ENCODE results near the gene GAS7.

DNA sequence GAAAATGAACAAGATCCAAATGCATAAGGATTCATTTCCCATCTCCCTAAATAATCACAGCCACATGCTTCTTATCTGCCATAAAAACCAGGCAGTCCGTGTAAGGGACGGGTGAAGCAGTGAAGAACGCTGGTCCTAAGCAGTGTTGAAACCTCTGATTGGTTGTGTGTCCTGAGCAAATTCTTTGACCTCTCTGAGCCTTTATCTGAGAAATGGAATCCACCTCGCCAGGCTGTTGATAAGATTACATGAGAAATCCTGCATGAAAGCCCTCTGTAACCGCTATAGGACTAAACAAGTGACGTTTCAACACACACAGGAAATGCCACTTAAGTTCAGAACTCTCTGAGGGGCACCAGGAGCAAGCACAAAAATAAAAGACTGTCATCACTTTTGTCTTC, 26.8 kb downstream of the GAS7 start:
- TF ChIP-seq POLR2AphosphoS5 (IDR thresholded peaks at IDR 0.05), result no peak
- no peak for TF ChIP-seq POLR2A (IDR thresholded peaks at IDR 0.05)
- TF ChIP-seq, protein P1, sequence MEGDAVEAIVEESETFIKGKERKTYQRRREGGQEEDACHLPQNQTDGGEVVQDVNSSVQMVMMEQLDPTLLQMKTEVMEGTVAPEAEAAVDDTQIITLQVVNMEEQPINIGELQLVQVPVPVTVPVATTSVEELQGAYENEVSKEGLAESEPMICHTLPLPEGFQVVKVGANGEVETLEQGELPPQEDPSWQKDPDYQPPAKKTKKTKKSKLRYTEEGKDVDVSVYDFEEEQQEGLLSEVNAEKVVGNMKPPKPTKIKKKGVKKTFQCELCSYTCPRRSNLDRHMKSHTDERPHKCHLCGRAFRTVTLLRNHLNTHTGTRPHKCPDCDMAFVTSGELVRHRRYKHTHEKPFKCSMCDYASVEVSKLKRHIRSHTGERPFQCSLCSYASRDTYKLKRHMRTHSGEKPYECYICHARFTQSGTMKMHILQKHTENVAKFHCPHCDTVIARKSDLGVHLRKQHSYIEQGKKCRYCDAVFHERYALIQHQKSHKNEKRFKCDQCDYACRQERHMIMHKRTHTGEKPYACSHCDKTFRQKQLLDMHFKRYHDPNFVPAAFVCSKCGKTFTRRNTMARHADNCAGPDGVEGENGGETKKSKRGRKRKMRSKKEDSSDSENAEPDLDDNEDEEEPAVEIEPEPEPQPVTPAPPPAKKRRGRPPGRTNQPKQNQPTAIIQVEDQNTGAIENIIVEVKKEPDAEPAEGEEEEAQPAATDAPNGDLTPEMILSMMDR (IDR thresholded peaks at IDR 0.05), result no peak

All from prostate gland (tissue), 2 donors.